HG03457 (cell line): ENCODE results near the gene OR1Q1.
"Not testable (repeated sequence)": the region's sequence is repeated elsewhere in the genome, so short reads cannot be mapped to it uniquely, and the experiment has no call there.

Source experiments
- ATAC-seq: cut with Tn5 transposase; IDR thresholded peaks from one replicate; pipeline ENCODE4 v1.9.1; 2021; ENCODE audit warnings: moderate number of reproducible peaks; ENCODE audit not compliant: unreplicated experiment

The OR1Q1 gene

GRCh38 chr9:122614362-122614761 lies at the start of gene OR1Q1:
OR1Q1 (plus strand) TSS chr9:122614738; CDS start chr9:122614738, 0 bp downstream.
- no peak for ATAC-seq

- ATAC-seq = no peak
These were observed 46.6 kb upstream of the OR1Q1 start for GRCh38 chr9:122567901-122568300.

GRCh38 chr9:122572456-122572855 lies 42.1 kb upstream of the OR1Q1 start:
- ATAC-seq = no peak

DNA sequence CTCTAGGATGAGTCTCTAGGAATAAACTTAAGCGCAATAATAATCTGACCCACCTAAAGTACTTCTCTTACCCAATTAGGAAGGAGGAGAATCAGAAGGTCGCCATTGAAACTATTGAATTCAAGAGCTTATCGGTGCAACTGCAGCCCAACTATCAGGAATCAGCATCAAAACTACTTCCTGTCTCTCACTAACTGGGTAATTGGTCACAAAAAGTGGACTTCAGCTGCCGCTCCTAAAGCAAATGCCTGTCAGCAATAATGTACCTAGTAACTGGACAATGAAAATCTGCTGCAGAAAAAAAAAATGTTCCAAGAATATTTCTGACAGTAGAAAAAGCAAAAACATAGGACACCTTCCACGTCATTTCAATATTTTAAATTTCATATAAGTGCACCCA lies 34.7 kb upstream of the OR1Q1 start:
- ATAC-seq = no peak

GRCh38 chr9:122580360-122580759 lies 34.2 kb upstream of the OR1Q1 start:
- no peak for ATAC-seq

DNA sequence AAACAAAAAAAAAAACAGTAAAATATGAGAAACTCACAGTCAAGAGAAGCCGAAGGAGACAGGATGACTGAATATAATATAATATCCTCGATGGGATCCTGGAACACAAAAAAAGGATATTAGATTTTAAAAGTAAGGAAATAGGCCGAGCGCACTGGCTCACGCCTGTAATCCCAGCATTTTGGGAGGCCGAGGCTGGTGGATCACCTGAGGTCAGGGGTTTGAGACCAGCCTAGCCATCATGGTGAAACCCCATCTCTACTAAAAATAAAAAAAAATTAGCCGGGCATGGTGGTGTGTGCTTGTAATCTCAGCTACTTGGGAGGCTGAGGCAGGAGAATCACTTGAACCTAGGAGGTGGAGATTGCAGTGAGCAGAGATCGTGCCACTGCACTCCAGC lies 31.3 kb upstream of the OR1Q1 start, which contains the start of gene OR1L8:
Gene OR1L8, minus strand, starts transcription at position 101 of the 400 bp plus-strand sequence. CDS start 14,907 bp downstream, outside the sequence.
- not testable (repeated sequence) for ATAC-seq

DNA sequence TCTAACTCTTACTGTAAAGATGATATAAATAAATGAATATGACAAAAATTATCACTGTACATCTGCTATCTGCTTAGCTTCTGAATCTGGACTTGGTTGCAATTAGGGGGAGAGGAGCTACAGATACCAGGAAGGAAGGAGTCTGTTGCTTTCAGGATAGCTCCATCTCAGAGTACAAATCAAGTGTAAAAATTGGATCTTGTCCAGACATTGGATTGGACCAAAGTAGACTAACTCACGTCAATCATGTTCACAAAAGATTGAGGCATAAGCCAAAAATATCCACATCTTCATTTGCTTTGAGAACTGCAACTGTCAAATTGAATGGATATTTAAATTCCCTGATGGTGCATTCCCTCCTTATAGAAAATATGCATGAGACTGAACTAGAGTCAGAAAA lies 8.8 kb upstream of the OR1Q1 start:
- no peak for ATAC-seq

GRCh38 chr9:122606587-122606986 lies 8.0 kb upstream of the OR1Q1 start:
- ATAC-seq = no peak

DNA sequence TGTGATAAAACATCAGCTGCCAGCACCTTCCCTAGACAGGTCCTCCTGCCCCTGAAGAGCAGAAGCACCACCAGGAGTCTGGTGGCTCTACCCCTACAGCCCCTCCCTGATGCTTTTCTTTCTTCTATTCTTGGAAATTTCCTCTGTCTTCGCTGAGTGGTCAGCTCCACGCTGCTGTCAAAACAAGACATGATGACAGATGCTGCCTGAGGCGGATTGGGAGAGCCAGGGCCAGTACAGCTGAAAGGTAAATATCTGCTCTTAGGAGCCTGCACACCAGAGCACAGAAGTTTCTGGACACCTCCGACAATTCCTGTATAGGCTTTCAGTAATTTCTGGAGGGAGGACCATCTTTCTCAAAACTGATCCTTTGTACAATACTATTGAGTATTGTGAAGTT lies 4.7 kb upstream of the OR1Q1 start:
- no peak for ATAC-seq

DNA sequence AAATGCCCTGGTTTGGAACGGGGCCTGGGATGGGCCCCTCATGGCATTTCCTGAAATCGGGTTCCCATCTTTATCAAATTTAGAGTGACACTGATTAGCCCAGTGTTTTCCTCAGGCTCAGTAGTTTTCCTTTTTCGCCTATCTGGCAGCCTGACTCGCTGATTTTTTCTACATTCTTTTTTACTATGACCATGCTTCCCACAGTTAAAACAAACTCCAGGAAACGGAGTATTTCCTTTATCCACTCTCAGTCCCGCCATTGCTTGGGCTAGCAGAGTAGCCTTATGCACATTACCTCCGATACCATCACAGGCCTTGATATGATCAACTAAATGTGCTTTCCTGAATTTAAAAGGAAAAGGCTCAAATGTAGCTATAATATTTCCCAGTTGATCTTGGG lies 5.5 kb downstream of the OR1Q1 start:
- ATAC-seq = no peak

- ATAC-seq = no peak
These were observed 27.7 kb downstream of the OR1Q1 start for GRCh38 chr9:122642226-122642625.

GRCh38 chr9:122656378-122656777 lies 41.8 kb downstream of the OR1Q1 start:
- no peak for ATAC-seq

DNA sequence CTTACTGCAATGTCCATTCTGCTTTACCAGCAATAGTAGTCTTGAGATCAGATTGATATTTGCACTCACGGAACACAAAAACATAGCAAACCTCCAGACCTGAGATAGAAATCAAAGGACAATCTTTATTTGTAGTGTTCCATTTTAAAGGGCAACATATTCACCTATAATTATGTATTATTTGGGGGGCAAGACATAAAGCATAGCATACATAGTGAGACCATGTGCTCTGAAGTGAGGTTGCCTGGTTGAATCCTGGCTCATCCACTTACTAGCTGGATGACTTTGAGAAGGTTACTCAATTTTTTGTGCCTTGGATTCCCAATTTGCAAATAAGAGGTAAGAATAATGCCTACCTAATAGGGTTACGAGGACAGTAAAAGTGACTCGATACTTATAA lies 43.0 kb downstream of the OR1Q1 start, which contains the start of gene OR1B1:
Gene OR1B1, minus strand, starts transcription at position 101 of the 400 bp plus-strand sequence.
- no peak for ATAC-seq

GRCh38 chr9:122661416-122661815 lies 46.9 kb downstream of the OR1Q1 start, which contains the start of gene OR1L1:
OR1L1 (plus strand) TSS chr9:122661716; CDS start chr9:122661716, 0 bp downstream.
- no peak for ATAC-seq
